HG03045 (cell line): ENCODE measurements around the gene ACOXL.

ENCODE experiments used
- ATAC-seq: cut with Tn5 transposase; IDR thresholded peaks from one replicate; pipeline ENCODE4 v1.9.1; 2021; ENCODE audit warnings: mild to moderate bottlenecking, moderate library complexity; ENCODE audit not compliant: unreplicated experiment

Gene ACOXL

DNA sequence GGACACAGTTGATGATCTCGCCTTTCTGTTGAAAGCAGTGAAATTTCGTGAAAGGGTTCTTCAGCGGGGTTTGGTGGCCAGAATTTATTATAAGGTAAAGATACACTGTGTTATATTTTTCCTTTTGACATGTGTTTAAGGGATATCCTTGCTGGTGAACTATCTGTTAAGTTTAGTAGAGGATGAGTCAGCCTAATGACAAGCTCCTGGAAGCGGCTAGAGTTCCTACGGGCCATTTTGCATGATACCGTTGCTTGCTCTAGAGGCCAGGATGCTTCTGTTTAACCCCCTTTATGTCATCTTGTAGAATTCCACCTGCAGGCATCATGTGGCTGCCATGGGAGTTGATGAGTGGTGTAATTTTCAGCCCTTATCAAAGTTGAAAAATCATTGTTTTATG, 263.5 kb downstream of the ACOXL start:
- ATAC-seq: no peak

DNA sequence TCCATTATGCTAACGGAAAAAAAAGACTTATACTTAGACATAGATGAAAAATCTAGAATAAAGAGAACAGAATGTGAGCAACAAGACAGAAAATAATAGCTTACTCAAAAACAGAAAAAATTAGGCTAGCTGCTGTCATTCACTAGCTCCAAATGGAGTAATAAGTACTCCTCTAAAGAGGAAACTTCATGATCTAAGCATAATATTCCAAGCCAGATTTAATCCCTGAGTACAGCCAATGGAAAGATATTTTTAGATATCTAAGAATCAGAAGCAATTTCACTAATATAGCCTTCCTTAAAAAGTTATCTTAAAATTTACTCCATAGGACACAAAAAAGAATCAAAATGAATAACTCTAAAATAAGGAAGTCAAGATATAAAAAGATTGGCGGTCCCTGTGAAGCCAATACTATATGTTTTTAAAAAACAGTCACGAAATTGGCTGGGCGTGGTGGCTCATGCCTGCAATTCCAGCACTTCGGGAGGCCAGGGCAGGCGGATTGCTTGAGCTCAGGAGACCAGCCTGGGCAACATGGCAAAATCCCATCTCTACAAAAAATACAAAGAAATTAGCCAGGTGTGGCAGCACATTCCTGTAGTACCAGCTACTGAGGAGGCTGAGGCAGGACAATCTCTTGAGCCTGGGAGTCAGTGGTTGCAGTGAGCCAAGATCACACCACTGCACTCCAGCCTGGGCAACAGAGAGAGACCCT, 265.1 kb downstream of the ACOXL start:
- ATAC-seq: no peak

DNA sequence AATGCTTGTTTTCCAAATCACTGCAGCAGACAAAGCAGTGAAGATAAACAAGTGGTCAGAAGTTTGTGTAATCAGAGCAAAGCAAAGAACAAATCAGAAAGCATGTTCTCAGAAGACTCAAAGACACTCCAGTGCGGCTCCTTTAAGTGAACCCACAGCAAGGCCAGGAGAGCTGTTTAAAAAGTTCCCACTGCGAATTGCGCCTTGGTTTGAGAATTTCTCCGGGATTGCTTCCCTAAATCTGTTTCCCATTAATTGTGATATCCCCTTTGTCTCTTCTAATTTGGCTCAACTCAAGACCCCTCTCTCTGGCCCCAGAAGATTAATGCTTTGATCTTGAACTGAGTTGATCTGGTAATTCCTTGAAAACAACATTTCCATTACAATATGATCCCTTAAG, 265.9 kb downstream of the ACOXL start:
- ATAC-seq: no peak

DNA sequence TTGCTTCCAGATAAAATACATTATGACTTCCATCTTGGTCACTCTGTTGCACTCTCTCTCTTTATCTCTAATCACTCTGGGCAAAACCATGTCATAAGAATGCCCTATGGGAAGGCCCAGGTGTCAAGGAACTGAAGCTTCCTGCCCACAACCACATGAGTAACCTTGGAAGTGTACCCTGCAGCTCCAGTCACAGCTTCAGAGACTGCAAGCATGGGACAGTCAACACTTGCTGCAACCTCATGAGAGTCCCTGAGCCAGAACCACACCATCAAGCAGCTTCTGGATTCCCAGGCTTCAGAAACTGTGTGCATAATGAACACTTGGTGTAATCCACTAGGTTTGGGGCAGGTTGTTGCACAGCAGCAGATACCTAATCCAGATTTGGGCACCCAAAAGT, 267.3 kb downstream of the ACOXL start:
- no peak for ATAC-seq

- ATAC-seq: no peak
Measured at GRCh38 chr2:111005307-111005706, 272.9 kb downstream of the ACOXL start.

DNA sequence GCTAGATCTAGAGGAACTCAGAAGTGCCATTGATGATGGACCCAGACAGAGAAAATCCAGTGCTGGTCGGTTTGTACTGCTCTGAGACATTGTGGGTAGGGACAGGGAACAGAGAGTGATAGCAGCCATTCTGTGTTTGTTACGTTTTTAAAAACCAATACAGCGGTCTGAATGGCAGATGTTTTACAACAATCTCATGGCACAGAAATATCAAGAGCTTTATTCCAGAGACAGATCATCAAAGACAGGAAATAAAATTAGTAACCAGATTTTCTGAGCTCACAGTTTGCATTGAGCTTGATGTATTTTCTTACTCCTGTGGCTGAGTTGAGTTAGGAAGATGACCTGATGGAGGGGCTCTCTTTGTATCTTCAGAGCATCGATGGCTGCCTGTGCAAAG, 273.4 kb downstream of the ACOXL start:
- ATAC-seq: no peak

DNA sequence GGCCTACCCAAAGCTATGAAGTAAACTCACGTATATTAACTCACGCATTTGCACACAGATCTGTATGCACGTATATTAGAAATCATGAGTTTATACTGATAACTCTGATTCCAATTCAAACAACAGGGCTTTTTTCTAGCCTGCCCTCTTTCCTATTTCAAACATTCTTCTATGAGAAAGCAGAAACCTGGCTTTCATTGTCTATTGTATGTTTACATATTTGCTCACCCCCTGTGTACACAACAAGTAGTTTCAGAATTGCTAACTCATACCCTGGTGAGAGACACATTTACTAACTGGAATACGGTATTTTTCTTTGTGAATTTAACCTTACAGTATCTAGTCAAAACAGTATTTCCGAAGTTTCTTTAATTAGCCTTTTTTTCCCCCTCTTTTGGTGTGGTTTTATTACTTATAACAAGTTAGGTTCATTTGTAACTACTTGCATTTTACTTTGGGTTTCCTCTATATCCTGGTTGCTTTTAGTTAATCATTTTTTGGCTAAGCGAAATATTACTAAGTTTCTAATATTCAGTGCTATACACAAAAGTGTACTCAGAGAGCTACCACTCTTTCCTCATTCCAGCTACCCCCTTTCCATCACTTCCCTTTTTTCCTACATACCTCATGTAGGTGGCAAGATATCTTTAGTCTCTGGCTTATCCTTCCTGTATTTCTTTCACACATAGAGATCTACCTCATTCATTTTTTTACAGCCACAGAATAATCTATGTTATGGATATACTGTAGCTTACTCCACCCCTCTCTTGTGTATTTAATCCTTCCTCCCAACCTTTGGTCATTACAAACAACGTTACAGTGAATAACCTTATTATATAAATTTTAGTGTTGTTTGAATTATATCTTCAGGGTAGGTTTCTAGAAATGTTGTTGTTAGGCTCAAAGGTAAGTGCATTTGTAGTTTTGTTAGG, 275.6 kb downstream of the ACOXL start:
- no peak for ATAC-seq

- no peak for ATAC-seq
Measured at GRCh38 chr2:111011218-111011617, 278.8 kb downstream of the ACOXL start.

DNA sequence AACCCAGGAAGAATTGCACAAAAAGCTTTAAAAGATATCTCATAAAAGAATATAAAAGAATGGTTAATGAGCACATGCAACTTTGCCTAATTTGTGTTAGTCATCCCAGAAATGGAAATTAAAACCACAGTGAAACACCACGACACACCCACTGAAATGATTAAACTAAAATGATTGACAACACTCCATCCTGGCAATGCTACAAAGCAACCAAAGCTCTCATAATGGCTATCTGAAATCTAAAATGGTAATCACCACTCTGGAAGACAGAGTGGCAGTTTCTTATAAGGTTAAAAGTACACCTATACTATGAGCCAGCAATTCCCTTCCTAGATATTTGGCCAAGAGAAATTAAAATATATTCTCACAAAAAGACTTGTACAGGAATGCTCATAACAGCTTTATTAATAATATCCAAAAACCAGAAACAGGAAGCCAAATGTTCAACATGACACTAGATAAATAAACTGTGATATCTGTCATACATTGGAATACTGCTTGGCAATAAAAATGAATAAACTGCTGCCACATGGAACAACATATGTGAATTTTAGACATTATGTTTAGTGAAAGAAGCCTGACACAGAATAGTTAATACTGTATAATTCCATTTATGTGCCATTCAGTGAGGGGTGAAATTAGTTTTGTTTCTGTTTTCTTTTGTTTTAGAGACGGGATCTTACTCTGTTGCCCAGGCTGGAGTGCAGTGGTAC, 283.1 kb downstream of the ACOXL start:
- no peak for ATAC-seq

- no peak for ATAC-seq
Measured at GRCh38 chr2:111017034-111017622, 284.8 kb downstream of the ACOXL start.

DNA sequence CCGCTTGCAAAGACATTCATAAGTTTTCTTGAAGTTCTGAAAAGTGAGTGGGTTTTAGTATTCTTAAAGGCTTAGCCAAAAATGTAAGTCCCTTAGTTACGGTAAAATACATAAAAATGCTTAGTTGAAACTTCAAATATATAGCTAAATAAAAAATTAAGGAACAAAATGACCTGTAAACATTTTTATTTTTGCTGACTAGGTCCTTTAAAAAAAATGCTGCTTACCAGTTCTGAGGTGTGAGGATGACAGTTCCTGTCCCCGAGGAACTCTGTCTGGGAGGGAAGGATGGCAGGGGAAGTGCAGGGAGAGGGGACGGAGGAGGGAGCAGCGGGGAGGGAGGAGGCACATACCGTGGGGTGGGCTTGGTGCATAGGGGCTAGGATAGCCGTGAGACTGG, 285.5 kb downstream of the ACOXL start:
- ATAC-seq: no peak

- ATAC-seq: no peak
Measured at GRCh38 chr2:111019381-111019780, 287.0 kb downstream of the ACOXL start.

DNA sequence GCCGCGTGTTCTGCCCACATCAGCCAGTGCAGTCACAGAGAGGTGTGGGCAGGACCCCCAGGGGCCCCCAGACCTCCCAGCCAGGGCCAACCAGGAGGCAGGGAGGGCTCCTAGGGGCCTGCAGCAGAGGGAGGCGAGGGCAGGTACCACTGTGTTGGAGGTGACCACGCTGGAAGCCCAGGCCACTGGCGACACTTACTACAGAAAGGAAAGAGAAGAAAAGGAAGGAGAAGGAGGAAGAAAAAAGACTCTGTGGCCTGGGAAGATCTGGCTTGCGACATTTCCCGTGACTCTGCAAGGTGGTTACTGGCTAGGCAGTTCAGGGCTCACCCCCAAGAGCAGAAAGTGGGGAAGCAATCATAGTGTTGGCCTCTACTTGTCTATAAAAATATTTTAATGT, 290.3 kb downstream of the ACOXL start:
- ATAC-seq: no peak

- no peak for ATAC-seq
Measured at GRCh38 chr2:111024496-111024895, 292.1 kb downstream of the ACOXL start.

DNA sequence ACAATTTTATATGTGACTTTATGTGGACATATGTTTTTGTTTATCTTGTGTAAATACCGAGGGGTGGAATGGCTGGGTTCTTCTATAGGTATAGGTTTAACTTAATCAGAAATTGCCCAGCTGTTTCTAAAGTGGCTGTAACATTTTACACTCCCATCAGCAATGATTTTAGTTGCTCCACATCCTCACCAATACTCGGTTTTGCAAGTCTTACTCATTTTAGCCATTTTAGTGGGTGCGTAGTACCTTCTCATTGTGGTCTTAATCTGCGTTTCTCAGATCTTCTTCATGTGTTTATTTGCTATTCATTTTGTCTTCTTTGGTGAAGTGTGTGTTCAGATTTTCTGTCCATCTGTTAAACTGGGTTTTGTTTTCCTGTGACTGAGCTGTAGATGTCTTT, 292.9 kb downstream of the ACOXL start:
- no peak for ATAC-seq

GRCh38 chr2:111028720-111029119, 296.3 kb downstream of the ACOXL start:
- ATAC-seq: no peak

DNA sequence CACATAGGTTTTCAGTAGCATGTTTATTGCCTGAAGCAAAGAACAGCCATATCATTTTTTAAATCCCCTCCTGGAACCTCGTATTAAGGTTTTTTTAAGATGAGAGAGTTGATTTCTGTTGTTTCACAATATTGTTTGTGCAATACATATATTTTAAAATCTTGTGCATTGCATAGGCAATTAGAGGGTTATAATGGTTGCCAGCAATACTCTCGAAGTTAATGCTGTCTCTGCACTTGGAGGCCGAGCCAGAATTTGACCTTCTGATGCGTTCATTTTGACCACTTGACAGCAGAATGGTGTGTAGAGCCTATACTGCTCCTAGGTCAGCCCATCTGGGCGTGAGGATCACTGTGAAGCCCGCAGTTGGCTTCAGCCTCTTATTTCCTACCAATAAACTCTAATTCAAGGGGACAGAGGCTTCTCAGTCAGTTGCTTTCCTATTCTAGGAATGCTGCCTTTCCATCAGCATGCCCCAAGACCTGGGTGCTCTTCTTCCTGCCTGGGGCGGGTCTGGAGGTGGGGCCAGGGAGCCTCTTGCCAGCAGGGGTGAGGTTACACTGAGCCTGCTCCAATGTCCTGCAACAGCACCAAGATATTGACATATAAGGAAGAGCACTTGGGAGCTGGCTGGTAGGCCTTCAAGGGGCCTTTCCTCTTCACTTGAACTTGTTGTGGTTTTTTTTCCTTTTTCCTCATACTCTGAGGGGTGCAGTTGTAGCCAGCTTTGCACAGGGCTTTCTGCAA, 297.0 kb downstream of the ACOXL start:
- no peak for ATAC-seq

DNA sequence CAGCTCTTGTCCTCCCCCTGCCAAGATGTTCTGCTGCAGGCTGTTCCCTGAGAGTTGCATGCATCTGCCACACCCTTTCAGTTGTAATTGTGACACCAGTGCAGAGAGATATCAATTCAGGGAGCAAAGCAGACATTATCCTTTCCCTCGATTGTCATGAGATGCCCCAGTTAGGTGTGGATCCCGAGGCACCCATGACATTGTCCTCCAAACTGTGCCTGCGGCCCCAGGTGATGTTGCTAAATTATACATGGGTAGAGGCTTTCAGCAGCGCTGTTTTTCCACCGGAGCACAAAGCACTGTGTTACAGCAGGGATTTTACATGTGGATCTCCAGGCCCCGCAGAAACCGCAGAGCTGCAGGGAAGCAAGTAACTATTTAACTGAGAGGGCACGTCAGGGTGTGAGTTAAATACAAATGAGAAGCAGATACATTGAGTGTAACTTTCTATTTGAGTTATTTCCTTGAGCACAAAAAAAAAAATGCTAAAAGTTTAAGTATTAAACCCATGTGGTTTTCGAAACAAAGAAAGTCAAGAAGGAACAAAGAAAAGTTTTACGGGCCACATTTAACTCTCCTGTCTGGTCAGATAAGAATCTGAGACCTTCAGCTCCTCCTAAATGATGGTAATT, 298.0 kb downstream of the ACOXL start:
- no peak for ATAC-seq

DNA sequence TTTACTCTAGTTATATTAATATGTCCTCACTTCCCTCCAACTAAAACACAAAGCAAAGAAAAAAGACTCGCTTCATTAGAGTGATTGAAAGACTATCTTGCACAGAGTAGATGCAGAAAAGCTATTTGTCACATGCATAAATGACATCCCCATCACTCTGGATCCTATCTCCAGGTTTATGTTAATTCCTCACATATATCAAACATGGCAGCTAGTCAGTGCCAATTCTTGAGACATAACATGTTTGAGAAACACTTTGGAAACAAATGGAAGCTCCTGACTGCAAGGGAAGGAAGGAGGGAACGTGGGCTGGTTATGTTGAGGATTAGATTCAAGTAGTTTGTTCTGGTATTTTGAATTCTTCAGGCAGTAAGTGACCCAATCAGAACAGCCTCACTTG, 298.6 kb downstream of the ACOXL start:
- no peak for ATAC-seq
